Fibroblast of lung (primary cell): Measurements from ENCODE around the gene PCSK6. TPM values are rescaled to one million over a fixed set of nuclear protein-coding genes. Genes with fewer than 3 reads are reported as not detected.

ENCODE experiments used
- DNase-seq, 2 donors: peaks; one replicate each; pipeline versions ENCODE4 v3.0.0 to v3.0.0-alpha.2; 2010; ENCODE audit warnings: low read depth in 2 of 2
- H2AFZ ChIP-seq: 2 replicates; pipeline ENCODE4 v1.5.1; 2012; ENCODE audit warnings: low read length, control low read depth, inconsistent platforms
- H3K27ac ChIP-seq: 2 replicates; pipeline ENCODE4 v1.5.1; 2011; ENCODE audit warnings: low read length, control low read depth; ENCODE audit not compliant: insufficient read depth
- H3K27me3 ChIP-seq: 2 replicates; pipeline ENCODE4 v1.5.1; 2011; ENCODE audit warnings: mild to moderate bottlenecking, low read length; ENCODE audit not compliant: control insufficient read depth, insufficient read depth
- H3K36me3 ChIP-seq: 2 replicates; pipeline ENCODE4 v1.5.1; 2011; ENCODE audit warnings: low read length; ENCODE audit not compliant: control insufficient read depth, insufficient read depth
- H3K4me1 ChIP-seq: 2 replicates; pipeline ENCODE4 v1.5.1; 2011; ENCODE audit warnings: low read length; ENCODE audit not compliant: control insufficient read depth, insufficient read depth; ENCODE audit errors: extremely low read depth
- H3K4me2 ChIP-seq: 2 replicates; pipeline ENCODE4 v1.5.1; 2011; ENCODE audit warnings: low read length, control low read depth; ENCODE audit not compliant: insufficient read depth; ENCODE audit errors: extremely low read depth
- H3K4me3 ChIP-seq, 4 experiments: fragments of 200-600 bp in 1 of 4; sonication (generic) in 1 of 4; replicated peaks in 1 of 4; 2 replicates each; pipeline ENCODE4 v1.5.1; 2011 to 2016; ENCODE audit warnings: low read length in 4 of 4, low read depth in 3 of 4, mild to moderate bottlenecking in 3 of 4, control low read depth in 2 of 4, inconsistent platforms in 1 of 4, mixed read lengths in 1 of 4; ENCODE audit not compliant: insufficient read depth in 1 of 4; ENCODE audit errors: control extremely low read depth in 1 of 4
- H3K79me2 ChIP-seq: 2 replicates; pipeline ENCODE4 v1.5.1; 2012; ENCODE audit warnings: mild to moderate bottlenecking, low read length, inconsistent platforms; ENCODE audit not compliant: control insufficient read depth, insufficient read depth
- H3K9ac ChIP-seq: 2 replicates; pipeline ENCODE4 v1.5.1; 2011; ENCODE audit warnings: mild to moderate bottlenecking, low read length, control low read depth; ENCODE audit not compliant: insufficient read depth
- H3K9me3 ChIP-seq: 2 replicates; pipeline ENCODE4 v1.5.1; 2012; ENCODE audit warnings: low read depth, low read length; ENCODE audit not compliant: control insufficient read depth, insufficient read depth
- H4K20me1 ChIP-seq: 2 replicates; pipeline ENCODE4 v1.5.1; 2011; ENCODE audit warnings: low read length; ENCODE audit not compliant: control insufficient read depth, insufficient read depth; ENCODE audit errors: extremely low read depth
- CTCF ChIP-seq, 2 donors: IDR thresholded peaks in 1 of 2; conservative IDR thresholded peaks in 1 of 2; 1 replicate in 1 of 2; 2 replicates in 1 of 2; pipeline ENCODE4 v1.5.1; 2011 to 2012; ENCODE audit warnings: low read length in 2 of 2, control low read depth in 1 of 2, inconsistent platforms in 1 of 2, low read depth in 1 of 2, mild to moderate bottlenecking in 1 of 2
- EZH2 ChIP-seq: IDR thresholded peaks from 2 replicates; pipeline ENCODE4 v1.5.1; 2012; ENCODE audit warnings: low read length, control low read depth, mild to moderate bottlenecking; ENCODE audit errors: missing control alignments
- polyA plus RNA-seq, 2 donors: library from polyadenylated mRNA; depleted of rRNA in 1 of 2; stranded (reverse) in 1 of 2; unstranded in 1 of 2; fragments of >200 nt; gene quantifications; 2 replicates each; pipeline ENCODE4 v1.2.1, GENCODE V29; 2011 to 2012; ENCODE audit warnings: missing spikeins in 1 of 2
- total RNA-seq: library from RNA; depleted of rRNA; stranded (reverse); fragments of >200 nt; gene quantifications from 2 replicates; pipeline ENCODE4 v1.2.1, GENCODE V29; 2014

Gene PCSK6
- total and polyA plus RNA-seq, 2 donors (not counting 1 experiment from before 2014, with no cell fraction given) = 0.02 to 0.83 TPM

- Histone ChIP-seq H3K4me3 (no peak overlapping the region), H3K79me2 (no peaks in the 10 kb centered on the region), H3K27ac (no peak overlapping the region), H3K27me3 (no peaks in the 10 kb centered on the region), H3K4me1 (no peaks in the 10 kb centered on the region), H3K4me2 (no peak overlapping the region), H2AFZ (no peak overlapping the region), H3K36me3 (no peaks in the 10 kb centered on the region), H3K9ac (no peak overlapping the region), H4K20me1 (no peaks in the 10 kb centered on the region), H3K9me3 (no peaks in the 10 kb centered on the region)
- TF ChIP-seq EZH2 (no peak), CTCF (conservative IDR thresholded peaks at IDR 0.05 in 1 of 2, IDR thresholded peaks at IDR 0.05 in 1 of 2; ENCODE audit: low read depth in 1 of 2, low read length in 2 of 2) (no peak)
- no peak for DNase-seq
Measured at GRCh38 chr15:101389362-101389761, 100.1 kb downstream of the PCSK6 start.

GRCh38 chr15:101388046-101388445, 101.5 kb downstream of the PCSK6 start:
- no peak overlapping the region for H2AFZ ChIP-seq
- H3K36me3 ChIP-seq = no peaks in the 10 kb centered on the region
- TF ChIP-seq CTCF (conservative IDR thresholded peaks at IDR 0.05 in 1 of 2, IDR thresholded peaks at IDR 0.05 in 1 of 2; ENCODE audit: low read depth in 1 of 2, low read length in 2 of 2) = no peak
- no peak for TF ChIP-seq EZH2
- no peak overlapping the region for H3K9ac ChIP-seq
- no peak overlapping the region for H3K4me2 ChIP-seq
- H3K27me3 ChIP-seq = no peaks in the 10 kb centered on the region
- no peak for DNase-seq
- H3K4me3 ChIP-seq = no peak overlapping the region
- H3K4me1 ChIP-seq = no peaks in the 10 kb centered on the region
- H3K9me3 ChIP-seq = no peaks in the 10 kb centered on the region
- no peaks in the 10 kb centered on the region for H3K79me2 ChIP-seq
- no peaks in the 10 kb centered on the region for H4K20me1 ChIP-seq
- no peak overlapping the region for H3K27ac ChIP-seq

GRCh38 chr15:101387574-101387973, 101.9 kb downstream of the PCSK6 start:
- Histone ChIP-seq H3K36me3 (no peaks in the 10 kb centered on the region), H3K27me3 (no peaks in the 10 kb centered on the region)
- DNase-seq = no peak

More at GRCh38 chr15:101387574-101387973, 101.9 kb downstream of the PCSK6 start:
- H3K4me3 ChIP-seq = no peak overlapping the region
- no peak for TF ChIP-seq EZH2
- H3K79me2 ChIP-seq = no peaks in the 10 kb centered on the region
- no peak overlapping the region for H3K27ac ChIP-seq
- H3K9me3 ChIP-seq = no peaks in the 10 kb centered on the region
- H3K4me1 ChIP-seq = no peaks in the 10 kb centered on the region
- no peak overlapping the region for H3K9ac ChIP-seq
- no peak overlapping the region for H3K4me2 ChIP-seq
- H2AFZ ChIP-seq = no peak overlapping the region
- H4K20me1 ChIP-seq = no peaks in the 10 kb centered on the region
